AG04449 (cell line): Measurements from ENCODE around the gene ZNF594.
"Not testable (repeated sequence)": the region's sequence is repeated elsewhere in the genome, so short reads cannot be mapped to it uniquely, and the experiment has no call there.

Experiments
- CTCF ChIA-PET: fragments of 350-600 bp; formaldehyde crosslinking; extraction: SDS; loops from one replicate; lab custom pipeline; 2021; ENCODE audit warnings: antibody characterized with exemption; lab: Yijun Ruan, JAX
- POLR2A ChIA-PET: fragments of 400-600, 350-600 bp; formaldehyde crosslinking; extraction: SDS; loops from one replicate; lab custom pipeline; 2020; ENCODE audit warnings: antibody characterized with exemption, inconsistent platforms; lab: Yijun Ruan, JAX
- DNase-seq: peaks from one replicate; pipeline ENCODE4 v3.0.0-alpha.2; 2010; ENCODE audit warnings: low read depth, low spot score
- H3K4me3 ChIP-seq: 2 replicates; pipeline ENCODE4 v1.5.1; 2011; ENCODE audit warnings: low read depth, mild to moderate bottlenecking, control low read depth, low read length
- CTCF ChIP-seq: IDR thresholded peaks from one replicate; pipeline ENCODE4 v1.5.1; 2011; ENCODE audit warnings: mild to moderate bottlenecking, moderate library complexity, low read length, control low read depth, inconsistent platforms; ENCODE audit not compliant: insufficient read depth; ENCODE audit errors: missing control alignments

ZNF594 gene

GRCh38 chr17:5135726-5136579 lies 55.7 kb downstream of the ZNF594 start:
- no peak for DNase-seq
- CTCF ChIA-PET = no interaction called here
- TF ChIP-seq CTCF = no peak
- POLR2A ChIA-PET = no interaction called here
- H3K4me3 ChIP-seq = no peak overlapping the region

- CTCF ChIA-PET, DNase-seq, H3K4me3 ChIP-seq, POLR2A ChIA-PET: not testable (repeated sequence)
Observed at GRCh38 chr17:5135131-5135712, 56.4 kb downstream of the ZNF594 start.

- DNase-seq, POLR2A ChIA-PET, CTCF ChIA-PET, H3K4me3 ChIP-seq: not testable (repeated sequence)
Observed at GRCh38 chr17:5134571-5134970, 57.1 kb downstream of the ZNF594 start.

- H3K4me3 ChIP-seq, POLR2A ChIA-PET, DNase-seq, CTCF ChIA-PET: not testable (repeated sequence)
Observed at GRCh38 chr17:5133961-5134360, 57.7 kb downstream of the ZNF594 start.

GRCh38 chr17:5133311-5133710 lies 58.4 kb downstream of the ZNF594 start:
- DNase-seq = no peak
- no peak overlapping the region for H3K4me3 ChIP-seq
- no peak for TF ChIP-seq CTCF
- ChIA-PET POLR2A (no interaction called here), CTCF (no interaction called here)

- CTCF ChIA-PET, DNase-seq, H3K4me3 ChIP-seq, POLR2A ChIA-PET: not testable (repeated sequence)
Observed at GRCh38 chr17:5132503-5133225, 59.0 kb downstream of the ZNF594 start.

GRCh38 chr17:5131799-5132502 lies 59.7 kb downstream of the ZNF594 start:
- CTCF ChIA-PET, DNase-seq, H3K4me3 ChIP-seq, POLR2A ChIA-PET: not testable (repeated sequence)

- POLR2A ChIA-PET = no interaction called here
Observed at GRCh38 chr17:5131146-5131715, 60.4 kb downstream of the ZNF594 start.

GRCh38 chr17:5130687-5131086 lies 61.0 kb downstream of the ZNF594 start:
- POLR2A ChIA-PET, H3K4me3 ChIP-seq, CTCF ChIA-PET, DNase-seq: not testable (repeated sequence)

More at GRCh38 chr17:5131146-5131715, 60.4 kb downstream of the ZNF594 start:
- DNase-seq = no peak
- no peak for TF ChIP-seq CTCF
- CTCF ChIA-PET = no interaction called here
- H3K4me3 ChIP-seq = no peak overlapping the region

GRCh38 chr17:5130261-5130660 lies 61.4 kb downstream of the ZNF594 start:
- CTCF ChIA-PET, POLR2A ChIA-PET, H3K4me3 ChIP-seq, DNase-seq: not testable (repeated sequence)

- H3K4me3 ChIP-seq, POLR2A ChIA-PET, CTCF ChIA-PET, DNase-seq: not testable (repeated sequence)
Observed at GRCh38 chr17:5129770-5130169, 61.9 kb downstream of the ZNF594 start.
